Type B pancreatic cell (in vitro differentiated cells): ENCODE results near the gene MED27. TPM values are rescaled to one million over a fixed set of nuclear protein-coding genes. Genes with fewer than 3 reads are reported as not detected.

Source experiments
- DNase-seq: peaks from one replicate; pipeline ENCODE4 v3.0.0; 2021; ENCODE audit warnings: mixed read lengths; ENCODE audit not compliant: unreplicated experiment; ENCODE audit errors: extremely low spot score
- H3K27ac Mint-ChIP-seq: 2 replicates; pipeline ENCODE4 v1.8.0; 2021; ENCODE audit warnings: mild to moderate bottlenecking, mixed read lengths
- H3K27me3 Mint-ChIP-seq: 2 replicates; pipeline ENCODE4 v1.8.0; 2021; ENCODE audit warnings: mixed read lengths
- H3K36me3 Mint-ChIP-seq: 2 replicates; pipeline ENCODE4 v1.8.0; 2021; ENCODE audit warnings: mixed read lengths
- H3K4me1 Mint-ChIP-seq: one replicate; pipeline ENCODE4 v1.8.0; 2021; ENCODE audit warnings: mixed read lengths; ENCODE audit not compliant: unreplicated experiment
- H3K4me3 Mint-ChIP-seq: 2 replicates; pipeline ENCODE4 v1.8.0; 2021; ENCODE audit warnings: mild to moderate bottlenecking, mixed read lengths
- H3K9me3 Mint-ChIP-seq: 2 replicates; pipeline ENCODE4 v1.8.0; 2021; ENCODE audit warnings: mixed read lengths
- CTCF ChIP-seq: fragments of 200-600 bp; sonication (generic); conservative IDR thresholded peaks from 2 replicates; pipeline ENCODE4 v1.5.0; 2021; ENCODE audit warnings: antibody characterized with exemption, mild to moderate bottlenecking
- total RNA-seq: library from RNA; stranded (reverse); gene quantifications from 2 replicates; pipeline ENCODE4 v1.2.1, GENCODE V29; 2021; ENCODE audit warnings: low replicate concordance

Gene MED27
- total RNA-seq, 1 donor from 2014 or later: 21.7 TPM

- DNase-seq: no peak
- H3K27ac Mint-ChIP-seq: peak overlapping the region; percentile 63
- H3K36me3 Mint-ChIP-seq: peaks cover 19% of the 10 kb centered on the region
- peaks cover 13% of the 10 kb centered on the region for H3K4me1 Mint-ChIP-seq
- no peak overlapping the region for H3K4me3 Mint-ChIP-seq
- H3K27me3 Mint-ChIP-seq: no peaks in the 10 kb centered on the region
- TF ChIP-seq CTCF: no peak
- H3K9me3 Mint-ChIP-seq: no peaks in the 10 kb centered on the region
Measured at GRCh38 chr9:131918481-131918880, 161.2 kb downstream of the MED27 start.

GRCh38 chr9:131917009-131917408 lies 162.7 kb downstream of the MED27 start:
- Mint-ChIP-seq H3K4me1 (peaks cover 13% of the 10 kb centered on the region), H3K27me3 (no peaks in the 10 kb centered on the region), H3K4me3 (no peak overlapping the region), H3K27ac (no peak overlapping the region), H3K36me3 (peaks cover 12% of the 10 kb centered on the region), H3K9me3 (no peaks in the 10 kb centered on the region)
- TF ChIP-seq CTCF: no peak
- no peak for DNase-seq

- DNase-seq: no peak
- Mint-ChIP-seq H3K27me3 (no peaks in the 10 kb centered on the region), H3K4me3 (no peak overlapping the region), H3K9me3 (no peaks in the 10 kb centered on the region), H3K4me1 (peaks cover 13% of the 10 kb centered on the region), H3K36me3 (peaks cover under 1% of the 10 kb centered on the region), H3K27ac (no peak overlapping the region)
- TF ChIP-seq CTCF: no peak
Measured at GRCh38 chr9:131915181-131915580, 164.5 kb downstream of the MED27 start.

- TF ChIP-seq CTCF: no peak
- Mint-ChIP-seq H3K27ac (no peak overlapping the region), H3K36me3 (no peaks in the 10 kb centered on the region)
Measured at GRCh38 chr9:131912671-131913070, 167.0 kb downstream of the MED27 start.

GRCh38 chr9:131912069-131912468 lies 167.6 kb downstream of the MED27 start:
- no peaks in the 10 kb centered on the region for H3K9me3 Mint-ChIP-seq
- no peak overlapping the region for H3K4me3 Mint-ChIP-seq
- no peaks in the 10 kb centered on the region for H3K36me3 Mint-ChIP-seq
- no peak overlapping the region for H3K27ac Mint-ChIP-seq
- H3K27me3 Mint-ChIP-seq: no peaks in the 10 kb centered on the region
- no peak for TF ChIP-seq CTCF
- H3K4me1 Mint-ChIP-seq: no peaks in the 10 kb centered on the region
- no peak for DNase-seq

More at GRCh38 chr9:131912671-131913070, 167.0 kb downstream of the MED27 start:
- H3K4me1 Mint-ChIP-seq: no peaks in the 10 kb centered on the region
- no peak overlapping the region for H3K4me3 Mint-ChIP-seq
- no peak for DNase-seq
- H3K27me3 Mint-ChIP-seq: no peaks in the 10 kb centered on the region
- H3K9me3 Mint-ChIP-seq: no peaks in the 10 kb centered on the region

- H3K27ac Mint-ChIP-seq: no peak overlapping the region
- peaks cover 4% of the 10 kb centered on the region for H3K36me3 Mint-ChIP-seq
- H3K4me1 Mint-ChIP-seq: no peaks in the 10 kb centered on the region
- no peak for TF ChIP-seq CTCF
- no peak for DNase-seq
- H3K9me3 Mint-ChIP-seq: no peaks in the 10 kb centered on the region
- no peaks in the 10 kb centered on the region for H3K27me3 Mint-ChIP-seq
- no peak overlapping the region for H3K4me3 Mint-ChIP-seq
Measured at GRCh38 chr9:131910572-131910971, 169.1 kb downstream of the MED27 start.
